Stimulated activated naive CD8-positive, alpha-beta T cell treated with anti-CD3 and anti-CD28 coated beads, Interleukin-15, amount 100 ng/mL, for 72 hours (primary cell): ENCODE results near the gene ZNF284.
"Not testable (repeated sequence)": the region's sequence is repeated elsewhere in the genome, so short reads cannot be mapped to it uniquely, and the experiment has no call there.

Experiments used
- ATAC-seq: fragments of 150-1000 bp; cut with Tn5 transposase; 2 replicates; pipeline ENCODE4 v1.10.0; 2021; ENCODE audit warnings: mild to moderate bottlenecking, moderate library complexity
- DNase-seq, 2 donors: peaks; one replicate each; pipeline ENCODE4 v3.0.0; 2021 to 2022
- H3K27ac Mint-ChIP-seq, 2 donors: one replicate each; pipeline ENCODE4 v1.8.0; 2022; ENCODE audit warnings: mild to moderate bottlenecking in 2 of 2, mixed read lengths in 2 of 2, moderate library complexity in 2 of 2
- H3K27me3 Mint-ChIP-seq: one replicate; pipeline ENCODE4 v1.8.0; 2022; ENCODE audit warnings: mixed read lengths
- H3K4me1 Mint-ChIP-seq: one replicate; pipeline ENCODE4 v1.8.0; 2022; ENCODE audit warnings: mild to moderate bottlenecking, mixed read lengths
- H3K4me3 Mint-ChIP-seq, 2 donors: one replicate each; pipeline ENCODE4 v1.8.0; 2022; ENCODE audit warnings: mild to moderate bottlenecking in 2 of 2, mixed read lengths in 2 of 2, moderate library complexity in 1 of 2
- H3K9me3 Mint-ChIP-seq, 2 donors: one replicate each; pipeline ENCODE4 v1.8.0; 2022; ENCODE audit warnings: mixed read lengths in 2 of 2

Gene ZNF284

GRCh38 chr19:44072543-44073401 lies 813 bp downstream of the ZNF284 start:
- Mint-ChIP-seq H3K4me1 (peaks cover 21% of the 10 kb centered on the region), H3K27ac (no peak overlapping the region), H3K9me3 (peaks cover 26 to 36% of the 10 kb centered on the region in 2 donors), H3K4me3 (peak overlapping the region; percentile 90 to 92), H3K27me3 (no peaks in the 10 kb centered on the region)
- DNase-seq (no peak), ATAC-seq (no peak)

DNA sequence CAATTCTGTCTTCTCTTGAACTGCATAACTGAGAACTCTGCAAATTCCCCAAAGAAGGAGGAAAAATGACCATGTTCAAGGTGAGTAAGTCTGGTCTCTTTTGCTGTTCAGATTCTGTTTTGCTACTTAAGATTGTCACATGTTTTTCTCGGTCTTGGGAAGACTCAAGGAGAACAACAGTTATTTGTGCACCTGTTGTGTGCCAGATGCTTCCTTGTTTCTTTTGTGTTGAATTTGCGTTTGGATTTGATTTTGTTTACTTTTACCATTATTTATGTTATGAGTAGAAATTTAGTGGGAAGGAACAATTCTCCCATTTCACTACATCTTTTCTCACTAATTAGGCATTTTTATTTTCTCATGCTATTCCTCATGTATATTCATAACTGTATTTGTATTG lies 4.4 kb downstream of the ZNF284 start:
- ATAC-seq: no peak
- Mint-ChIP-seq H3K9me3 (peaks cover 7 to 10% of the 10 kb centered on the region in 2 donors), H3K4me1 (peaks cover 17% of the 10 kb centered on the region), H3K27me3 (no peaks in the 10 kb centered on the region), H3K27ac (no peak overlapping the region), H3K4me3 (no peak overlapping the region)
- no peak for DNase-seq

DNA sequence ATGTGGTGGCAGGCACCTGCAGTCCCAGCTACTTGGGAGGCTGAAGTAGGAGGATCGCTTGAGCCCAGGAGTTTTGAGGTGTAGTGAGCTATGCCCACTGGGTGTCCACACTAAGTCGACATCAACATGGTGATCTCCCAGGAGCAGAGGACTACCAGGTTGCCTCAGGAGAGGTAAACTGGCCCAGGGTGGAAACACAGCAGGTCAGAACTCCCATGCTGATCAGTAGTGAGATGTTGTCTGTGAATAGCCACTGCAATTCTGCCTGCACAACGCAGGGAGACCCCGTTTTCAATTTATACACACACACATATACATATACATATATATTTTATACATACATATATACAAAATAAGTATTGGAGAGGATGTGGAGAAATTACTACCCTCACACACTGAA lies 20.1 kb downstream of the ZNF284 start:
- Mint-ChIP-seq H3K4me3 (no peak overlapping the region), H3K4me1 (peaks cover 19% of the 10 kb centered on the region), H3K9me3 (peaks cover 1 to 5% of the 10 kb centered on the region in 2 donors), H3K27me3 (no peaks in the 10 kb centered on the region), H3K27ac (no peak overlapping the region)
- DNase-seq (no peak), ATAC-seq (no peak)

GRCh38 chr19:44093931-44094765 lies 22.2 kb downstream of the ZNF284 start, which contains the start of gene ZNF224:
ZNF224 (plus strand) TSS chr19:44094361; CDS start chr19:44097874, 3,513 bp downstream.
- peak within 1 kb of the TSS; percentile 81 to 99 for H3K4me3 Mint-ChIP-seq
- peaks cover 8 to 10% of the 10 kb centered on the region in 2 donors for H3K9me3 Mint-ChIP-seq
- DNase-seq (peak; percentile 72 to 81), ATAC-seq (peak; percentile 87)
- H3K27me3 Mint-ChIP-seq: no peaks in the 10 kb centered on the region
- peak within 1 kb of the TSS; percentile 94 for H3K27ac Mint-ChIP-seq
- peaks cover 19% of the 10 kb centered on the region for H3K4me1 Mint-ChIP-seq

DNA sequence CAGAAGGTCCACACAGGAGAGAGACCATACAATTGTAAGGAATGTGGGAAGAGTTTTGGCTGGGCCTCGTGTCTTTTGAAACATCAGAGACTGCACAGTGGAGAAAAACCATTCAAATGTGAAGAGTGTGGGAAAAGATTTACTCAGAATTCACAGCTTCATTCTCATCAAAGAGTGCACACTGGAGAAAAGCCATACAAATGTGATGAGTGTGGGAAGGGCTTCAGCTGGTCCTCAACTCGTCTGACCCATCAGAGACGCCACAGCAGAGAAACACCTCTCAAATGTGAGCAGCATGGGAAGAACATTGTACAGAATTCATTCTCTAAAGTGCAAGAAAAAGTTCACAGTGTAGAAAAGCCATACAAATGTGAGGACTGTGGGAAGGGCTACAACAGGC lies 35.8 kb downstream of the ZNF284 start:
- DNase-seq: no peak
- Mint-ChIP-seq H3K27ac (no peak overlapping the region), H3K9me3 (peaks cover 43 to 65% of the 10 kb centered on the region in 2 donors)

DNA sequence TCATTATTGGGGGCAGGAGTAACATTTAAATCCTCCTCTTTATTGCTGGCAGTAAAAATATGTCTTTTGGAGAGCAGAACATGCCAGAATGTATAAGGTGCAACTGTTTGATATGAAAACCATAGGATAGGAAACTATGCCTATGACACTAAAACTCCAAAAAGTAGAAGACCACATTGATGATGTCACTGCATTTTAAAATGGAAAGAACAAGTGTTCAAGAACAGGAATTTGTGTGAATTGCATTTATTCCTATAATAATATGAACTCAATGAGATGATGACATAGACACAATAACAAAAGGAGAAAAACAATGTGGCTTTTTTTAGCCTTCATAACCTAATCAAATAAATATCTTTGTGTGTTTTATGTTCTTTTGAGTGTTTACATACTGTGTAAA lies 37.5 kb downstream of the ZNF284 start:
- ATAC-seq (no peak), DNase-seq (no peak)
- no peak overlapping the region for H3K27ac Mint-ChIP-seq
- H3K4me1 Mint-ChIP-seq: peaks cover 13% of the 10 kb centered on the region
- peaks cover 43 to 51% of the 10 kb centered on the region in 2 donors for H3K9me3 Mint-ChIP-seq
- no peak overlapping the region for H3K4me3 Mint-ChIP-seq
- no peaks in the 10 kb centered on the region for H3K27me3 Mint-ChIP-seq

More for the DNA sequence above, 35.8 kb downstream of the ZNF284 start:
- no peak overlapping the region for H3K4me3 Mint-ChIP-seq
- H3K27me3 Mint-ChIP-seq: no peaks in the 10 kb centered on the region
- ATAC-seq: no peak
- peaks cover 6% of the 10 kb centered on the region for H3K4me1 Mint-ChIP-seq

DNA sequence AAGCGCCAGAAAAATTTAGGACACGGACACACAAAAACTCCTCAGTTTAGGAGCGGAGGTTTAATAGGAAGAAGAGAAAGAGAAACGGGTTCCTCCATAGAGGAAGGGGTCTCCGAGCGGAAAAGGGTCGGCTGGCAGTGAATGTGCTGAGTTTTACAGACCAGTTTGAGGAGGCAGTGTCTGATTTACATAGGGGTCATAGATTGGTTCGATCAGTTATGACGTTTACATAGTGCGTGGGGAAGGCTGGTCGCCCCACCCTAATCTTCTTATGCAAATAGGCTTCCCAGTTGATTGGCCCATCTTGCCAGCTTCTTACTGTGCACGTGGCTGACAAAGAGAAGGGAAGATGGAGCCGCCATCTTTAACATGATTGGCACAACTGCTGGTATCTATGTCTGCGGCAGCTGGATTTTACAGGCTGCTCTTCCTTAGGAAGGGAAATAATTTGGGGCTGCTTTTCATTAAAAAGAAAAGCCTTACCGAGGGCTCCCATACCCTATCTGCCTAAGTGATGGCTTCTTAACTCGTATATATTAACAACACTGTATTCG lies 40.0 kb downstream of the ZNF284 start:
- peak in 1 of 2 donors; percentile 23 for DNase-seq
- Mint-ChIP-seq H3K9me3 (peaks cover 35 to 37% of the 10 kb centered on the region in 2 donors), H3K4me1 (peaks cover 15% of the 10 kb centered on the region), H3K27me3 (no peaks in the 10 kb centered on the region), H3K27ac (no peak overlapping the region), H3K4me3 (peak overlapping the region; percentile 59 to 97)
- ATAC-seq: peak; percentile 49

DNA sequence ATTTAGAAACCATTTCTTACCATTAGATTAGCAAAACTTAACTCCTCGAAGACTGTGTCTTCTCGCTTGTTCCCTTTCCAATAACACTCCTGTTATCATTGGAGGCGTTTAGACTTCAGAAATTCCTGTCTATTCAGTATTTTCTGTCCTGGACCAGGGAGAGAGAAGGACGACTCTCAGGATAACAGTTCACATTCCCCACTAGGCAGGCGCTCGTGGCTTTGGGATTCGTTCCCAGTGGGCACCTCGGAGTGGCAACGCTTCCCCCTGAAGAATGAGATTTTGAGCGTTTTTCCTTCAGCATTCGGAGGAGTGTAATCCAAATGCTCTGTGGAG lies 40.8 kb downstream of the ZNF284 start:
- peak overlapping the region in 1 of 2 donors; percentile 95 for H3K27ac Mint-ChIP-seq
- peak overlapping the region; percentile 95 to 97 for H3K4me3 Mint-ChIP-seq
- no peaks in the 10 kb centered on the region for H3K27me3 Mint-ChIP-seq
- DNase-seq: no peak
- peaks cover 28 to 29% of the 10 kb centered on the region in 2 donors for H3K9me3 Mint-ChIP-seq
- ATAC-seq: no peak
- peaks cover 15% of the 10 kb centered on the region for H3K4me1 Mint-ChIP-seq

GRCh38 chr19:44113138-44113783 lies 41.3 kb downstream of the ZNF284 start, which contains the start of gene ZNF225:
ZNF225 (plus strand) TSS chr19:44113399; CDS start chr19:44115828, 2,429 bp downstream.
- peak within 1 kb of the TSS; percentile 95 to 97 for H3K4me3 Mint-ChIP-seq
- ATAC-seq (peak; percentile 92), DNase-seq (peak; percentile 74 to 86)
- peaks cover 23 to 24% of the 10 kb centered on the region in 2 donors for H3K9me3 Mint-ChIP-seq
- H3K4me1 Mint-ChIP-seq: peaks cover 15% of the 10 kb centered on the region
- no peaks in the 10 kb centered on the region for H3K27me3 Mint-ChIP-seq
- peak within 1 kb of the TSS; percentile 88 to 95 for H3K27ac Mint-ChIP-seq

GRCh38 chr19:44113784-44114390 lies 41.9 kb downstream of the ZNF284 start:
- Mint-ChIP-seq H3K9me3 (peaks cover 19 to 23% of the 10 kb centered on the region in 2 donors), H3K27ac (peak overlapping the region; percentile 88 to 95), H3K4me3 (peak overlapping the region; percentile 95 to 97), H3K27me3 (no peaks in the 10 kb centered on the region), H3K4me1 (peaks cover 15% of the 10 kb centered on the region)
- ATAC-seq (no peak), DNase-seq (no peak)

- not testable (repeated sequence) for H3K4me1 Mint-ChIP-seq, H3K27me3 Mint-ChIP-seq, DNase-seq, H3K4me3 Mint-ChIP-seq, ATAC-seq
- peak overlapping the region in 1 of 2 donors; percentile 26 for H3K27ac Mint-ChIP-seq
- H3K9me3 Mint-ChIP-seq: peaks cover 58 to 65% of the 10 kb centered on the region in 2 donors
Measured at GRCh38 chr19:44121162-44121561, 49.2 kb downstream of the ZNF284 start.

GRCh38 chr19:44131955-44132354 lies 60.0 kb downstream of the ZNF284 start:
- Mint-ChIP-seq H3K27me3 (no peaks in the 10 kb centered on the region), H3K27ac (no peak overlapping the region), H3K4me1 (no peaks in the 10 kb centered on the region), H3K4me3 (no peak overlapping the region), H3K9me3 (peaks cover 16 to 31% of the 10 kb centered on the region in 2 donors)
- ATAC-seq: no peak
- no peak for DNase-seq
